RWPE2 (cell line): ENCODE measurements around the gene UBTD2.

Experiments
- ATAC-seq: fragments of 200-7000 bp; cut with Tn5 transposase; 3 replicates; pipeline ENCODE4 v1.9.1; 2021; ENCODE audit warnings: low read depth
- DNase-seq: peaks from one replicate; pipeline ENCODE4 v3.0.0-alpha.2; 2020; ENCODE audit warnings: low spot score
- H3K27ac ChIP-seq: fragments of 450-650 bp; 2 replicates; pipeline ENCODE4 v1.5.1; 2017; ENCODE audit warnings: mild to moderate bottlenecking; ENCODE audit not compliant: poor library complexity, severe bottlenecking
- H3K27me3 ChIP-seq: fragments of 250-450 bp; sonication (Bioruptor Pico); 2 replicates; pipeline ENCODE4 v1.5.1; 2021; ENCODE audit warnings: mild to moderate bottlenecking, moderate library complexity; ENCODE audit not compliant: insufficient read depth, poor library complexity, severe bottlenecking
- H3K36me3 ChIP-seq: fragments of 250-450 bp; sonication (Bioruptor Pico); 2 replicates; pipeline ENCODE4 v1.5.1; 2020; ENCODE audit warnings: low read depth, mild to moderate bottlenecking, moderate library complexity
- H3K4me1 ChIP-seq: fragments of 250-450 bp; sonication (Bioruptor Pico); 2 replicates; pipeline ENCODE4 v1.5.1; 2021; ENCODE audit warnings: mild to moderate bottlenecking, moderate library complexity; ENCODE audit not compliant: insufficient read depth, poor library complexity, severe bottlenecking
- H3K4me3 ChIP-seq: fragments of 250-450 bp; sonication (Bioruptor Pico); 2 replicates; pipeline ENCODE4 v1.5.1; 2021; ENCODE audit warnings: mild to moderate bottlenecking, moderate library complexity; ENCODE audit not compliant: severe bottlenecking
- H3K9me3 ChIP-seq: fragments of 250-450 bp; sonication (Bioruptor Pico); 2 replicates; pipeline ENCODE4 v1.5.1; 2021; ENCODE audit warnings: mild to moderate bottlenecking, moderate library complexity; ENCODE audit not compliant: severe bottlenecking
- CTCF ChIP-seq: fragments of 450-650 bp; IDR thresholded peaks from one replicate; pipeline ENCODE4 v1.5.1; 2017; ENCODE audit warnings: mild to moderate bottlenecking, moderate library complexity; ENCODE audit not compliant: poor library complexity, severe bottlenecking

The UBTD2 gene

GRCh38 chr5:172234031-172234430 is 49.5 kb downstream of the UBTD2 start:
- Histone ChIP-seq H3K36me3 (peaks cover 34% of the 10 kb centered on the region), H3K9me3 (no peaks in the 10 kb centered on the region), H3K4me1 (no peaks in the 10 kb centered on the region), H3K27me3 (no peaks in the 10 kb centered on the region), H3K4me3 (no peak overlapping the region), H3K27ac (no peak overlapping the region)
- DNase-seq (no peak), ATAC-seq (no peak)
- no peak for TF ChIP-seq CTCF

- H3K36me3 ChIP-seq: peaks cover 52% of the 10 kb centered on the region
- TF ChIP-seq CTCF: no peak
- no peak overlapping the region for H3K4me3 ChIP-seq
Measured at GRCh38 chr5:172229904-172230303, 53.7 kb downstream of the UBTD2 start.

GRCh38 chr5:172224996-172225395 is 58.6 kb downstream of the UBTD2 start:
- no peaks in the 10 kb centered on the region for H3K9me3 ChIP-seq
- no peak overlapping the region for H3K27ac ChIP-seq
- no peak overlapping the region for H3K4me3 ChIP-seq
- DNase-seq (no peak), ATAC-seq (no peak)
- no peaks in the 10 kb centered on the region for H3K27me3 ChIP-seq
- H3K4me1 ChIP-seq: no peaks in the 10 kb centered on the region
- peaks cover 44% of the 10 kb centered on the region for H3K36me3 ChIP-seq
- no peak for TF ChIP-seq CTCF

More at GRCh38 chr5:172229904-172230303, 53.7 kb downstream of the UBTD2 start:
- no peak overlapping the region for H3K27ac ChIP-seq
- ATAC-seq: no peak
- H3K9me3 ChIP-seq: no peaks in the 10 kb centered on the region
- no peaks in the 10 kb centered on the region for H3K27me3 ChIP-seq
- H3K4me1 ChIP-seq: no peaks in the 10 kb centered on the region
- no peak for DNase-seq

GRCh38 chr5:172223901-172224873 is 59.4 kb downstream of the UBTD2 start:
- Histone ChIP-seq H3K27me3 (no peaks in the 10 kb centered on the region), H3K9me3 (peaks cover under 1% of the 10 kb centered on the region), H3K4me1 (no peaks in the 10 kb centered on the region), H3K36me3 (peaks cover 46% of the 10 kb centered on the region), H3K27ac (no peak overlapping the region), H3K4me3 (no peak overlapping the region)
- DNase-seq (no peak), ATAC-seq (no peak; the same call in 2 of the 3 replicates)
- TF ChIP-seq CTCF: no peak

- no peak for ATAC-seq
- peaks cover 5% of the 10 kb centered on the region for H3K9me3 ChIP-seq
- H3K36me3 ChIP-seq: peaks cover 41% of the 10 kb centered on the region
- H3K27ac ChIP-seq: no peak overlapping the region
- DNase-seq: no peak
- no peaks in the 10 kb centered on the region for H3K4me1 ChIP-seq
- TF ChIP-seq CTCF: no peak
- no peak overlapping the region for H3K4me3 ChIP-seq
- H3K27me3 ChIP-seq: no peaks in the 10 kb centered on the region
Measured at GRCh38 chr5:172219296-172219695, 64.3 kb downstream of the UBTD2 start.
